Skeletal muscle cell (primary cell): Measurements from ENCODE around the gene CCDC175.

Experiments
- DNase-seq: peaks from one replicate; pipeline ENCODE4 v3.0.0-alpha.2; 2010; ENCODE audit warnings: low read depth
- H3K4me3 ChIP-seq: 2 replicates; pipeline ENCODE4 v1.5.1; 2011; ENCODE audit warnings: low read depth, mild to moderate bottlenecking, control low read depth, low read length, moderate library complexity

CCDC175 gene

GRCh38 chr14:59543873-59544272, 32.7 kb downstream of the CCDC175 start:
- no peak for DNase-seq
- no peak overlapping the region for H3K4me3 ChIP-seq

- DNase-seq, result no peak
- H3K4me3 ChIP-seq, result no peak overlapping the region
Observed at GRCh38 chr14:59541731-59542130, 34.9 kb downstream of the CCDC175 start.

GRCh38 chr14:59540852-59541251, 35.8 kb downstream of the CCDC175 start:
- DNase-seq, result no peak
- no peak overlapping the region for H3K4me3 ChIP-seq

- no peak overlapping the region for H3K4me3 ChIP-seq
- no peak for DNase-seq
Observed at GRCh38 chr14:59538936-59539335, 37.7 kb downstream of the CCDC175 start.

- no peak for DNase-seq
- no peak overlapping the region for H3K4me3 ChIP-seq
Observed at GRCh38 chr14:59537476-59537875, 39.1 kb downstream of the CCDC175 start.

GRCh38 chr14:59534361-59534987, 42.1 kb downstream of the CCDC175 start:
- no peak for DNase-seq
- H3K4me3 ChIP-seq, result no peak overlapping the region

- no peak overlapping the region for H3K4me3 ChIP-seq
- DNase-seq, result no peak
Observed at GRCh38 chr14:59532419-59532818, 44.2 kb downstream of the CCDC175 start.

- DNase-seq, result no peak
- no peak overlapping the region for H3K4me3 ChIP-seq
Observed at GRCh38 chr14:59530349-59530748, 46.3 kb downstream of the CCDC175 start.

GRCh38 chr14:59529189-59529588, 47.4 kb downstream of the CCDC175 start:
- H3K4me3 ChIP-seq, result no peak overlapping the region
- DNase-seq, result no peak

- DNase-seq, result no peak
- no peak overlapping the region for H3K4me3 ChIP-seq
Observed at GRCh38 chr14:59520224-59520623, 56.4 kb downstream of the CCDC175 start.

GRCh38 chr14:59511916-59512575, 64.6 kb downstream of the CCDC175 start:
- H3K4me3 ChIP-seq, result no peak overlapping the region
- DNase-seq, result no peak

- no peak overlapping the region for H3K4me3 ChIP-seq
- DNase-seq, result no peak
Observed at GRCh38 chr14:59510966-59511365, 65.6 kb downstream of the CCDC175 start.

GRCh38 chr14:59510001-59510400, 66.6 kb downstream of the CCDC175 start:
- H3K4me3 ChIP-seq, result no peak overlapping the region
- no peak for DNase-seq

GRCh38 chr14:59509101-59509500, 67.5 kb downstream of the CCDC175 start:
- no peak overlapping the region for H3K4me3 ChIP-seq
- DNase-seq, result no peak

GRCh38 chr14:59507752-59508103, 68.9 kb downstream of the CCDC175 start:
- DNase-seq, result no peak
- H3K4me3 ChIP-seq, result no peak overlapping the region

GRCh38 chr14:59507063-59507751, 69.4 kb downstream of the CCDC175 start:
- no peak overlapping the region for H3K4me3 ChIP-seq
- peak; percentile 2 for DNase-seq

GRCh38 chr14:59503256-59503655, 73.4 kb downstream of the CCDC175 start:
- H3K4me3 ChIP-seq, result no peak overlapping the region
- no peak for DNase-seq

GRCh38 chr14:59500732-59501131, 75.9 kb downstream of the CCDC175 start:
- no peak overlapping the region for H3K4me3 ChIP-seq
- DNase-seq, result no peak

GRCh38 chr14:59492384-59492783, 84.2 kb downstream of the CCDC175 start:
- no peak for DNase-seq
- H3K4me3 ChIP-seq, result no peak overlapping the region

- H3K4me3 ChIP-seq, result no peak overlapping the region
- DNase-seq, result no peak
Observed at GRCh38 chr14:59490756-59491155, 85.9 kb downstream of the CCDC175 start.

- DNase-seq, result no peak
Observed at GRCh38 chr14:59484639-59485175, 91.9 kb downstream of the CCDC175 start.

More at GRCh38 chr14:59484639-59485175, 91.9 kb downstream of the CCDC175 start:
- H3K4me3 ChIP-seq, result peak overlapping the region; percentile 81
